Activated gamma-delta T cell treated with Interleukin-2 at 50 U/mL for 16 hours (primary cell): ENCODE results near the gene MYBL2.
"Not testable (repeated sequence)": the region's sequence is repeated elsewhere in the genome, so short reads cannot be mapped to it uniquely, and the experiment has no call there.

Experiments
- DNase-seq: peaks from one replicate; pipeline ENCODE4 v3.0.0-alpha.2; 2020

The MYBL2 gene

DNA sequence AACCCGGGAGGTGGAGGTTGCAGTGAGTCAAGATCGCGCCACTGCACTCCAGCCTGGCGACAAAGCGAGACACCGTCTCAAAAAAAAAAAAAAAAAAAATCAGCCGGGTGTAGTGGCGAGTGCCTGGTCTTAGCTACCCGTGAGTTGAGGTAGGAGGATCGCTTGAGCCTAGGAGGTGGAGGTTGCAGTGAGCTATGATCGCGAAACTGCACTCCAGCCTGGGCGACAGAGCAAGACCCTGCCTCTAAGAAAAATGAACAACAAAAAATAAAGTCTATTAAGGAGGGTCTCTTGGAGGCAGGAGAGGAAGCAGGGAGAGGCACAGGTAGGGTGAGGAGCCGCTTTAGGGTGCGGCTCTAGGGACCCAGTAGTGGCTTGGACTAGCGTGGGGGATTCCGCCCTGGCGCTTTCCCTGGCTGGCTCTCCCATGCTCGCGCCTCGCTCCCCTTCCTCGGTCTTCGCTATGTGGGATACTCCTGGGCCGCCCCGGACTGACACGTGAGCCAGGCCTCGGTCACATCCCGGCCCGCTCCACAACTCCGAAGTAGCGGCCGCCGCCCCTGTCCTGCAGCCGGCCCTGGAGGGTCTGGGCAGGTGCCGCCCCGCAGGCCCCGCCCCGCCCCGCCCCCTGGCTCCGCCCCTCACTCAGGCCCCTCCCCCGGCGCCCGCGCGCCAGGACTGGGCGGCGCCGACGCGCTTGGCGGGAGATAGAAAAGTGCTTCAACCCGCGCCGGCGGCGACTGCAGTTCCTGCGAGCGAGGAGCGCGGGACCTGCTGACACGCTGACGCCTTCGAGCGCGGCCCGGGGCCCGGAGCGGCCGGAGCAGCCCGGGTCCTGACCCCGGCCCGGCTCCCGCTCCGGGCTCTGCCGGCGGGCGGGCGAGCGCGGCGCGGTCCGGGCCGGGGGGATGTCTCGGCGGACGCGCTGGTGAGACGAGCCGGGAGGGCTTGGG lies at the start of gene MYBL2:
Gene MYBL2, plus strand, starts transcription at position 739 of the 953 bp plus-strand sequence. Its CDS starts 170 bp downstream, at position 909.
- peak; percentile 57 for DNase-seq

DNA sequence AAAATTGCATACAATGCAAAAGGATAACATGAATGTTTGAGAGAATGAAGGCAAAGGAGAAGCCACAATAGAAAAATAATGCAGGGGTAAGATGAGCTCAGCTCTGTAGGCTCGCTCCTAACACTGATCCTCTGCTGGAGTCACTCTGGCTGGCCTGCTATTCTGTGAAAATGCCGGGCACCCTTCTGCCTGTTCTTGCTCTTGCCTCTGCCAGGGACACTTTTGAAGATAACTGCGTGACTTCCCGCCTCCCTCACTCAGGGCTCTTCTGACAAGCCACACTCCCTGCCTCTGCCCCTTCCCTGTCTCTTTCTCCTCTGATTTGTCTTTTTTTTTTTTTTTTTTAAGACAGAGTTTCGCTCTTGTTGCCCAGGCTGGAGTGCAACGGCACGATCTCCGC lies 35.3 kb upstream of the MYBL2 start:
- no peak for DNase-seq

DNA sequence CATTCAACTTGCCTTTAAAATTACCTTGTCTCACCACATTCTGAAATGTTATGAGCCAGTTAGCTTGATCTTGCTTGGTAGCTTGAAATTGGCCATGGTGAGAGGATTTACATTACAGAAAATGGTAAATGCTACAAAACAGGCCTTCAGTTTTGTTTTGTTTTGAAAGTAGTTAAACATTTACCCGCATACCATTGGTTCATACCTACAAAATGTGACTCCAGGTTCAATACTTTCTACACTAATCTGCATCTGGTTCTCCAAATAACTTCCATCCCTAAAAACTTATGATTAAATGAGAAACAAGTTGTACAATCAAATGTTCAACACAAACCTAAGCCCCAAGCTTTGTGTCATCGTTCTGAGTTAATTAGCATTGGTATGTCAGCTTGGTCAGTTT lies 30.5 kb upstream of the MYBL2 start:
- DNase-seq, result no peak

DNA sequence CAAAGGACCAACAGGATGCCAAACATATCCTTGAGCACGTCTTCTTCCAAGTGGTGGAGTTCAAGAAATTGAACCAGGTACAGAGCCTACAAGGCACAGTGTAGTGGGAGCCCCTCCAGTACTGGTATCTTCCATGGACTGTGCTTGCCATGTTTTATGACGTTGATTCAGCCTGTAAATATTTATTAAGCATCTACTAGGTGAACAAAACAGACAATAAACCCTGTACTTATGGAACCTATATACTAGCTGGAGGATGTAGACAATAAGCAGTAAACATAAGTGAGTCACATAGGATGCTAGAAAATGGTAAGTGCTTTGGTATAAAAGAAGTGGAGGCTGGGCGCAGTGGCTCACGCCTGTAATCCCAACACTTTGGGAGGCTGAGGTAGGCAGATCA lies 24.4 kb upstream of the MYBL2 start:
- DNase-seq, result no peak

GRCh38 chr20:43650997-43651525 lies 15.9 kb upstream of the MYBL2 start:
- no peak for DNase-seq

GRCh38 chr20:43651650-43652184 lies 15.2 kb upstream of the MYBL2 start:
- DNase-seq, result not testable (repeated sequence)

DNA sequence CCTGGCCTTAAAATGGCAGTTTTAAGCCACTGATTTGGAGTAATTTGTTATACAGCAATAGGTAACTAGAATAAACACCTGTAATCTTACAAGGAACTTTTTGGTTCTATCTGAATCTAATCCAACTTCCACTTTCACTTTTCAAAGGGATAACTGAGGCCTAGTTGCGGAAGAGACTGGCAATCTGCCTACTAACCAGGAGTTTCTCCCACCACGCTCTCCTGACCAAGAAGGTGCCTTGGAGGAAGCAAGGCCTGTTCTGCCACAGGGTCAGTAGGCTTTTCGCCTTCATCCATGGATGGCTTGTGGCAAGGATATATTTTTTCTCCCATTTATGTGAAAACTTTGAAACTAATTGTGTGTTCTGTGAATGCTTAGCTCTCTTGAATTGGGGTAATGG lies 12.9 kb upstream of the MYBL2 start:
- no peak for DNase-seq

GRCh38 chr20:43655176-43655575 lies 11.7 kb upstream of the MYBL2 start:
- not testable (repeated sequence) for DNase-seq

DNA sequence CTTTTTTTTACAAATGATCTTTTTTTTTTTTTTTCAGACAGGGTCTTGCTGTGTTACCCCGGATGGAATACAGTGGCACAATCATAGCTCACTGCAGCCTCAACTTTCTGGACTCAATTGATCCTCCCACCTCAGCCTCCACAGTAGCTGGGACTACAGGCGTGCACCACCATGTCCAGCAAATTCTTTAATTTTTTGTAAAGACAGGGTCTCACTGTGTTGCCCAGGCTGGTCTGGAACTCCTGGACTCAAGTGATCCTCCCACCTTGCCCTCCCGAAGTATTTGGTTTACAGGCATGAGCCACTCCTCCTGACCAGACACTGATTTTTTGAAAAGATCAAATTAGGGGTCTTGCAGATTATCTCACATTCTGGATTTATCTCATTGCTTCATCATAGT lies 11.0 kb upstream of the MYBL2 start:
- DNase-seq, result no peak

- DNase-seq, result no peak
Observed at GRCh38 chr20:43658069-43658722, 8.7 kb upstream of the MYBL2 start.

GRCh38 chr20:43658723-43659419 lies 8.0 kb upstream of the MYBL2 start:
- no peak for DNase-seq

GRCh38 chr20:43662943-43663655 lies 3.8 kb upstream of the MYBL2 start:
- no peak for DNase-seq

- no peak for DNase-seq
Observed at GRCh38 chr20:43665466-43666176, 1.3 kb upstream of the MYBL2 start.

GRCh38 chr20:43667341-43668132 lies 623 bp downstream of the MYBL2 start:
- DNase-seq, result no peak

DNA sequence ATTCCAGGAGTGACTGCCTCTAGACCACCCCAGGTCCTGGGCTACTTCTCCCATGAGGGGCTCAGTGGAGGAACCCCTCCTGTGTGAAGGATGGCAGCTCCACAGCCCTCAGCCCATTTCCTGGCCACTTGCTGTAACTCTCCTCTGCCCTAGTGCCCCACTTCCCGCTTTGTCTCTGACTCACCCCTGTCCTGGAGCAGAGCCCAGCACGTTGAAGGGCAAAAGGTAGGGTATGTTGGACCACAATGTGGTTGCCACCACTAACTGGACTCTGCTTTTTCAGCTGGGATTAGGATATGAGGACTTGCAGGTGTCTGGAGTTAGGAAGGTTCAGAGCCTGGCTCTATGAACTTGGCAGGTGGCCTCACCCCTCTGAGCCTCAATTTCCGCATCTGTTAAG lies 2.4 kb downstream of the MYBL2 start:
- no peak for DNase-seq

DNA sequence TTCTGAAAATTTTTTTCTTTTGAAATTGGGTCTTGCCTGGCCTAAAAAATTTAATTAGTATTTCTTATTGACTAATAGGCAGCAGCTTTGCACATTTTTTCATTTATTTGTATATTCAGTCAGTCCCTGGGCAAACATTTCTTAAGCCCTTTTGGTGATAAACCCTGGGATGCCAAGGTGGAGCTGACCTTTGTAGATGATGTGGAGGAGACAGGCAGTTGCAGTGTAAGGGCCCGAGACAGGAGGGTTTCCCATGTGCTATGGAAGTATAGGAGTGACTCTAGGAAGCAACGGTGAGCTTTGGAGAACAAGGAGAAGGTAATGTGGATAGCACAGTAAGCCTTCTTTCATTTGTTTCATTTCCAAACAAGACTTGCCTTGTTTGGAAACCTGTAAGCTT lies 3.5 kb downstream of the MYBL2 start:
- DNase-seq, result no peak

GRCh38 chr20:43676368-43676767 lies 9.5 kb downstream of the MYBL2 start:
- no peak for DNase-seq

- DNase-seq, result no peak
Observed at GRCh38 chr20:43680981-43681380, 14.1 kb downstream of the MYBL2 start.

DNA sequence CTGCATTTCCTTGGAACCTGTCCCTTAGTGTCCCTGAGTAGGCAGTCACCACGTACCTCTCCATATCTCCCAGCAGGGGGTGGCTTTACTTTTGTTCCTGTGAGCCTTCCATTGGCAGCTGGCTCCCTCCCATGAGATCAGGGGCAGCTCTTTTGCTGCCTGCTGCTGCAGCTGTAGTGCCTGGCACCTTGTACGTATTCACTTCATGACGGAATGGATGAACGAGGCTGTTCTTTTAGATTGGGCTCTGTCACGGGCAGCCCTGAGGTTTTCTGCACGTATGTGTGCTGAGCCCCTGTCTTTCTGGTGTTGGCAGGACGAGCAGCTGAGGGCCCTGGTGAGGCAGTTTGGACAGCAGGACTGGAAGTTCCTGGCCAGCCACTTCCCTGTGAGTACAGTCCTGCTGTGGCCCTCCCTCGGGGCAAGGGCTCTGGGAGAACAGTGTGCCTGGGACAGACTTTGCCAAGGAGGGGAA lies 14.6 kb downstream of the MYBL2 start:
- DNase-seq, result no peak

GRCh38 chr20:43681991-43682410 lies 15.1 kb downstream of the MYBL2 start:
- DNase-seq, result no peak

DNA sequence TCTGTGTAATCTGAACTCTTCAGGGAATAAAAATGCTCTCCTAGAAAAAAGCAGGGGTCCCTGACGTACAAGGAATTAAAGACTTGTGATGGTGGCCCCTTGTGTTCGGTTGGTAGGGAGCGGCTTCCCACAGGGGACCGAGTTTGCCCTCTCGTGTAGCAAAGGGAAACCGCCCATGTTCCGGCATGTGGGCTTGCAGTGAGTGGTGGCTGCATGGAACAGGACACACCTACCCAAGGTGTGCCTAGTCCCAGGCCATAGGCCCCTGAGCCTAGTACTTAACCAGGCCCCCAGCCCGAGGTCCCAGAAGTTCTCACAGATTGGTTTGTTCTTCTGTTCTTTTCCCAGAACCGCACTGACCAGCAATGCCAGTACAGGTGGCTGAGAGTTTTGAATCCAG lies 15.5 kb downstream of the MYBL2 start:
- DNase-seq, result no peak
